MM.1S (cell line): Measurements from ENCODE around the gene LATS2.

Experiments used
- DNase-seq: peaks from one replicate; pipeline ENCODE4 v3.0.0-alpha.2; 2015
- H2AFZ ChIP-seq: fragments of 300-600 bp; sonication (generic); 2 replicates; pipeline ENCODE4 v1.6.0; 2016; ENCODE audit warnings: antibody characterized with exemption, low read length
- H3F3A ChIP-seq: fragments of 300-600 bp; sonication (generic); 2 replicates; pipeline ENCODE4 v1.6.1; 2016; ENCODE audit warnings: mild to moderate bottlenecking, antibody characterized with exemption, low read length, moderate library complexity, mixed read lengths; ENCODE audit not compliant: insufficient read depth
- H3K27ac ChIP-seq: fragments of 300-600 bp; sonication (generic); 2 replicates; pipeline ENCODE4 v1.5.1; 2016; ENCODE audit warnings: mild to moderate bottlenecking, low read length
- H3K27me3 ChIP-seq: fragments of 300-600 bp; sonication (generic); replicated peaks from 2 replicates; pipeline ENCODE4 v1.6.0; 2016; ENCODE audit warnings: low read length; ENCODE audit not compliant: insufficient read depth
- H3K36me3 ChIP-seq: fragments of 300-600 bp; sonication (generic); replicated peaks from 2 replicates; pipeline ENCODE4 v1.6.1; 2016; ENCODE audit warnings: mild to moderate bottlenecking, low read length, mixed read lengths; ENCODE audit not compliant: insufficient read depth
- H3K4me1 ChIP-seq: fragments of 300-600 bp; sonication (generic); 2 replicates; pipeline ENCODE4 v1.6.1; 2016; ENCODE audit warnings: low read length, mixed read lengths
- H3K4me2 ChIP-seq: fragments of 300-600 bp; sonication (generic); 2 replicates; pipeline ENCODE4 v1.6.0; 2016; ENCODE audit warnings: low read depth, low read length
- H3K4me3 ChIP-seq: fragments of 300-600 bp; sonication (generic); 2 replicates; pipeline ENCODE4 v1.5.1; 2016; ENCODE audit warnings: low read length, mixed read lengths
- H3K79me2 ChIP-seq: fragments of 300-600 bp; sonication (generic); 2 replicates; pipeline ENCODE4 v1.6.1; 2016; ENCODE audit warnings: mixed run types, low read length, mixed read lengths
- H3K9ac ChIP-seq: fragments of 300-600 bp; sonication (generic); 2 replicates; pipeline ENCODE4 v1.6.1; 2016; ENCODE audit warnings: low read length, mixed read lengths
- H3K9me2 ChIP-seq: fragments of 300-600 bp; sonication (generic); replicated peaks from 2 replicates; pipeline ENCODE4 v1.6.1; 2016; ENCODE audit warnings: mild to moderate bottlenecking, low read length, mixed read lengths; ENCODE audit not compliant: insufficient read depth
- H3K9me3 ChIP-seq: fragments of 300-600 bp; sonication (generic); replicated peaks from 2 replicates; pipeline ENCODE4 v1.6.1; 2016; ENCODE audit warnings: mild to moderate bottlenecking, low read length, mixed read lengths; ENCODE audit not compliant: insufficient read depth
- H4K20me1 ChIP-seq: fragments of 300-600 bp; sonication (generic); 2 replicates; pipeline ENCODE4 v1.6.1; 2016; ENCODE audit warnings: mild to moderate bottlenecking, low read length, moderate library complexity, mixed read lengths; ENCODE audit not compliant: insufficient read depth
- CTCF ChIP-seq: fragments of 300-600 bp; sonication (generic); IDR thresholded peaks from 2 replicates; pipeline ENCODE4 v1.5.1; 2016; ENCODE audit warnings: antibody characterized with exemption, low read length, mixed read lengths
- EZH2 ChIP-seq: fragments of 300-600 bp; sonication (generic); optimal IDR thresholded peaks from 2 replicates; pipeline ENCODE3; 2017; ENCODE audit warnings: low read depth, mild to moderate bottlenecking, antibody characterized with exemption, low read length, mixed read lengths
- EZH2phosphoT487 ChIP-seq: fragments of 300-600 bp; sonication (generic); IDR thresholded peaks from 2 replicates; pipeline ENCODE4 v1.6.1; 2018; ENCODE audit warnings: antibody characterized with exemption, low read length

LATS2 gene

GRCh38 chr13:21077788-21078353 lies 16.5 kb upstream of the LATS2 start:
- Histone ChIP-seq H3F3A (no peaks in the 10 kb centered on the region), H3K27me3 (no peaks in the 10 kb centered on the region), H3K9me3 (no peaks in the 10 kb centered on the region), H3K4me3 (no peak overlapping the region), H3K9me2 (no peaks in the 10 kb centered on the region), H2AFZ (no peak overlapping the region), H3K4me2 (no peak overlapping the region), H3K79me2 (no peaks in the 10 kb centered on the region), H3K9ac (no peak overlapping the region), H3K36me3 (no peaks in the 10 kb centered on the region), H3K4me1 (no peaks in the 10 kb centered on the region), H4K20me1 (no peaks in the 10 kb centered on the region), H3K27ac (no peak overlapping the region)
- no peak for DNase-seq
- TF ChIP-seq CTCF (no peak), EZH2 (no peak), EZH2phosphoT487 (no peak)

- no peak for TF ChIP-seq EZH2
- TF ChIP-seq CTCF: no peak
- no peak for TF ChIP-seq EZH2phosphoT487
- no peak overlapping the region for H3K27ac ChIP-seq
- no peaks in the 10 kb centered on the region for H4K20me1 ChIP-seq
- H3K4me1 ChIP-seq: no peaks in the 10 kb centered on the region
- H3F3A ChIP-seq: no peaks in the 10 kb centered on the region
- no peak for DNase-seq
- no peak overlapping the region for H3K9ac ChIP-seq
- no peaks in the 10 kb centered on the region for H3K36me3 ChIP-seq
- H3K4me3 ChIP-seq: no peak overlapping the region
- no peaks in the 10 kb centered on the region for H3K79me2 ChIP-seq
- H3K9me2 ChIP-seq: no peaks in the 10 kb centered on the region
- no peaks in the 10 kb centered on the region for H3K9me3 ChIP-seq
- no peak overlapping the region for H2AFZ ChIP-seq
- H3K27me3 ChIP-seq: no peaks in the 10 kb centered on the region
- no peak overlapping the region for H3K4me2 ChIP-seq
Observed at GRCh38 chr13:21077076-21077787, 15.8 kb upstream of the LATS2 start.

- H3K79me2 ChIP-seq: no peaks in the 10 kb centered on the region
- H3K4me2 ChIP-seq: no peak overlapping the region
- no peaks in the 10 kb centered on the region for H4K20me1 ChIP-seq
- TF ChIP-seq EZH2 (no peak), EZH2phosphoT487 (no peak), CTCF (no peak)
- H3F3A ChIP-seq: no peaks in the 10 kb centered on the region
- no peaks in the 10 kb centered on the region for H3K4me1 ChIP-seq
- no peak overlapping the region for H3K27ac ChIP-seq
- no peak for DNase-seq
- no peaks in the 10 kb centered on the region for H3K9me2 ChIP-seq
- H3K9ac ChIP-seq: no peak overlapping the region
- no peak overlapping the region for H3K4me3 ChIP-seq
- H3K9me3 ChIP-seq: no peaks in the 10 kb centered on the region
- no peaks in the 10 kb centered on the region for H3K36me3 ChIP-seq
- H2AFZ ChIP-seq: no peak overlapping the region
- H3K27me3 ChIP-seq: no peaks in the 10 kb centered on the region
Observed at GRCh38 chr13:21076253-21076652, 14.9 kb upstream of the LATS2 start.
